HG02970 (cell line): ENCODE results near the gene TTBK2.

Source experiments
- ATAC-seq: cut with Tn5 transposase; IDR thresholded peaks from one replicate; pipeline ENCODE4 v1.9.1; 2021; ENCODE audit warnings: mild to moderate bottlenecking, moderate library complexity, moderate number of reproducible peaks; ENCODE audit not compliant: unreplicated experiment, low FRiP score

The TTBK2 gene

DNA sequence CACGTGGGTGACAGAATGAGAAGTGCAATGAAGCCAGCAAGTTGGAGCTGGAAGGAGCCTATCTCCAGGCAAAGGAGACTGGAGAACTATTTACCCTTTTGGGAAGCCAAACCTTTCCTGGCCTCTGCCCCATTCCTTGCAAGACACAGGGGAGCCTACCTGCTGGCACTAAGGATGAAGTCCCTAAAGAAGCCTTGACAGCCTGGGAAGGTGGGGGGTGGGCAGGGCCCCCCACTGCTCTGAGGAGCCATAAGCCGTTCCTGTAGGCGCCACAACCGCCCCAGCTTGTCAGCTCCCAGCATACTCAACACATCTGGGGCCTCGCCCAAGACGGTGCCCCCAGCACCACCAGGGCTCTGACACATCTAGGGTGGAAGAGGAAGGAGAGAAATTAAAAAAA, 189.1 kb downstream of the TTBK2 start:
- ATAC-seq: no peak

DNA sequence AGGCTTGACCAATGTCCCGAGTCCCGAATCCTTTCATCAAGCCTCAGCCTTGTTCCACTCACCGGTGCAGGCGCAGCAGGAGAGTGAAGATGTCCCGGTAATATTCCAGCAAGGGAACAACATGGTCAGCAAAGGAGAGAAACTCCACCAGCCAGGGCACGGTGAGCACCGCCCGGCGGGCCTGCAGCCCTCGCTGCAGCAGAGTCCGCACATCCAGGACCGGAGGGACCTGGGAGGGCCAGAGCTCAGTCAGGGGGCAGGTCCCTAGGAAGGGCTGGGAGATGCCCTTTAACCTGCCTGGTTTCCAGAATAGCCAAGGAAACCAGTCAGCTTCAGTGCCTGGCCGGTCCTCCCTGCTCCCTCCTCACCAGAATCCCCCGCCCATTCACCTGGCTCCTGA, 190.0 kb downstream of the TTBK2 start:
- no peak for ATAC-seq

DNA sequence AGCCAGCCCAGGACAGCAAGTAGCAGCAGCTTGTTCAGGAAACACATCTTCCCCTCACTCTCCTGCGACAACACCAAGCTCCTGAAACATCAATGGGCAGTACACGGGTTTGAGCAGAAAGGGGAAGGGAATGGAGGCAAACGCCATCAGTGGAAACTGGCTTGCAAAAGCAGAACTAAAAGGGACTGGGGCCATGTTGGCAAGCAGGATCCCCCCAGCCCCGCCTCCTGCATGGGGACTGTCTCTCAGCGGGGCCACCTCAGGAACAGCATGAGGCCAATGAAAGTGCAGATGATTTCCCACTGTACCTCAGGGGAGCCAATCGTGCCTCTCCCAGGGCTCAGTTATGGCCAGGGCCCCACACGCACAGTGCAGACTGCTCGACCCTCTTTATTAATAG, 190.4 kb downstream of the TTBK2 start:
- no peak for ATAC-seq

DNA sequence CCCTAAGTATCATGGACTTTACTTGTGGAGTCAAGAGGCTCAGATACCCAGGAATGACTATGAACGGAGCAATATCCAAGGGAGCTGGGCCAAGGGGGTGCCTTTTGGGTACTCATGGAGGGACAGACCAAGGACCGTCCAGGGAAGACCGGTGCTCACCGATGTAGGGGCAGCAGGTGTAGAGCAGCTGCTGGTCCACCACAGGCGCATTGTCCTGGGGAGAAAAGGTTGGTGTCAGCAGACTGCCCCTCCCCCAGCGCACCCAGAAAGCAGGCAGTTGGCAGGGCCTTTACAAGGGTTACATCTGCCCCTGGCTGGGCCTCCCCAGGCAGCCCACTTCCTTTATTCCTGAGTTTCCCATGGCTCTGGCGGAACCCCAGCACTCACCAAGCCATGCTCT, 191.2 kb downstream of the TTBK2 start:
- ATAC-seq: no peak

DNA sequence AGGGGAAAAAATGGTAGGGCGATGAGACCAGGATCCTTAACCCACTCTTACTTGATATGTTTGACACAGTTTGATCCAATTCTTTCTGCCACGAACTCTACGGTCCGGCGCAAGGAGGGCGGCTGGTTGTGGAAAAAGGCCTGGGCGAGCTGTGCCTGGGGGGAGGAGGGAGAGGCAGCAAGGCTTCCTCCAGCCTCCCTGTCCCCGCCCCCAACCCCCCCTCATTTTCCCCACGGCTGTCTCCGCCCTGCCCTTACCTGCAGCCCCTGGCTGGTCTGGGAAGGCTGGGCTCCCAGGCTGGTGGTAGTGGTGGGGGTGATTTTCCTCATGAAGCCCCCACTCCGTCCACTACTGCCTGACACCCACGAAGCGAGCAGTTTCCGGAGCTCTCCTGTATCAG, 191.6 kb downstream of the TTBK2 start:
- ATAC-seq: no peak

DNA sequence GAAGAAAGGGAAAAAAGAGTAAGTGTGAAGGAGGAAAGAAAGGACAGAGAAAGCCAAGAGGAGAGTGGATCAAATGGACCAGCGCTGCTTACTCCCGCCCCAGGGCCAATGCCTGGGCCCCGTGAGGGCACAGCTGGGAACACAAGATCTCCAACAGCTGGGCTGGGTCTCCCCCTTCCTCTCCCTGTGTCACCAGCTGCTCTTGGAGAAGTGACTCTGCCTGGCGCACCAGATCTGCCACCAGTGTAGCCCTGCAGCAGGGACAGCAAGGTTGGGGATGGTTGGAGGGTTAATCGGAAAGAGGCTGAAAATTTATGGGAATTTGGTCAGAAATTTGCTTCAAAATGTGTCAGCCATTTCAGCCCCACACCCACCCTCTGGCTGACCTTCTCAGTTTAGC, 192.0 kb downstream of the TTBK2 start:
- ATAC-seq: no peak

DNA sequence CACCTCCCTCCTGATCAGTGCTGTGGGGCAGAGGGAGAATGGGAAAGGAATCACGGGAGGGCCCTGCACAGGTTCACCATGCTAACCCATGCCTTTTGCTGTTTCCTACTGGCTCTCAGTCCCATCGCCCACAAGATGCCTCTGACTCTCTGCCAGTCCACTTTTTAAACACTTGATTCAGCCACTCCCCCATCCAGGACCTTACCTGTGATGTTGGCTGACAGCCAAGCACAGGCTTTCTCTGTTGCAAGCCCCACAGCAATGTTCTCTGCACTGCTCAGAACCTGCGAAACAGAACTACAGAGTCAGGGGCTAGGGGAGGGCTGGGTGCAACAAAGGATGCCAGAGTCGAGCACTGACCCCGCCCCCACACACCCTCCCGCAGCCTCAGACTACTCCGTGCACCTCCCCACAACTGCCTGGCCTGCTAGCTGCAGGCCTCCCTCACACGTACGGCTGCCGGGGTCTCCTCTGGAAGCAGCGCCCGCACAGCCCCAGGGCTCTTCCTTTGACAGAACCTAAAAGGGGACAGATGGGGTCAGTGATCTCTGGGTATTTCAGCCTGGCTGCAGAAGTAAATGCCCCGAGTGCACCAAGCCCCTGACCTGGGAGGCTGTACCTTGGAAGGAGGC, 192.7 kb downstream of the TTBK2 start:
- no peak for ATAC-seq

DNA sequence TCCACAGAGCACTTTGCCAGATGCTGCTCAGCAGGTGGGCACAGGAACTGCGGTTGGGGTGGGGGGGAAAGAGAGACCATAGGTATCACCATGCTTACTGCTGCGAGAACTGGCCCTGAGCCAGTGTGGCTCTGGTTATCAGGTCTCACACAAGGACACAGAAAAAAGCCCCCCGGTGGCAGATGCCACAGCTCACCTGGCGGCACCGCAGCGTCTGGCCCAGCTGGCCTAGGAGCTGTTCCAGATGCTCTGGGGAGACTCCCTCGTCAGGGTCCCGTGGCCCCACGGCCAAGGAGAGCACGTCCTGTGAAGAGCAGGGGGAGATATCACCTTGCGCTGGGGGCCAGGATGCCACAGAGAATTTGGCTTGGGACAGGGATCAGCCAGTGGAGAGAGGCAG, 194.5 kb downstream of the TTBK2 start:
- no peak for ATAC-seq

DNA sequence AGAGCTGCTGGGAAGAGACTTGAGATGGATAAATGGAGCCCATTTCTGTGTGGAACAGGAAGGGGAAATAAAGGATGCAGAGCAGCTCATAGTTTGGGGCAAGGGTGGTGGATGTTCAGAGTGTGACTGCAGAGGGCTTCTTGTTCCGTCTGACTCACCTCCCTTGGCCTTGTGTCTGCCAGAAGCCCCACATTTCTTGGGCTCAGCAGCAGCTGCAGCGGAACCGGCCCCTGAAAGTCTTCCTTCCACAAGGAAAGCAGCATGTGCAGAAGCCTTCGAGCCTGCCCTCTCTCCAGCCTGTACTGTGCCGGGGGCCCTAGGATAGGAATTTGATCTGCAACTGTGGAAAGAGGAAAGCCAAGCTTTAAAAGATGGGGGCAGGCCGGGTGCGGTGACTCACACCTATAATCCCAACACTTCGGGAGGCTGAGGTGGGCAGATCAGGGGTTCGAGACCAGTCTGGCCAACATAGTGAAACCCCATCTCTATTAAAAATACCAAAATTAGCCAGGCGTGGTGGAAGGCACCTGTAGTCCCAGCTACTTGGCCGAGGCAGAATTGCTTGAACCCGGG, 195.2 kb downstream of the TTBK2 start:
- no peak for ATAC-seq

DNA sequence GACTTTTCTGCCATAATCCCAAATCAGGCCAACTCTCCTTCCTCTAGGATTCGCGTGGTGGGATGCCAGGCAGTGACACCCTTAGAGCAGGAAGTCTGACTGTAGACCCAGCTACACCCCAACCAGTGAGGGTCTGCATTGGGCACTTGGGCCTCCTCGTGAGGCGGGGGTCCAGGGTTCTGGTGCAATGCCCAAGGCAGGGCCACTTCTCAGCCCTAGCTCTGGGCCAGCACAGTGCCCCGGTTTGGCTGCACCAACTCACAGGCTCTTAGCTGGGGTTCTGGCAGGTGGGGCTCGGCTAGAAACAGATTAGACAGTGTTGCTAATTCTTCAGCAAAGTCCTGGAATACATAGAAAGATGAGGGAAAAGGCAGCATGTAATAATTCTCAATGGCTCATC, 196.3 kb downstream of the TTBK2 start:
- ATAC-seq: no peak

DNA sequence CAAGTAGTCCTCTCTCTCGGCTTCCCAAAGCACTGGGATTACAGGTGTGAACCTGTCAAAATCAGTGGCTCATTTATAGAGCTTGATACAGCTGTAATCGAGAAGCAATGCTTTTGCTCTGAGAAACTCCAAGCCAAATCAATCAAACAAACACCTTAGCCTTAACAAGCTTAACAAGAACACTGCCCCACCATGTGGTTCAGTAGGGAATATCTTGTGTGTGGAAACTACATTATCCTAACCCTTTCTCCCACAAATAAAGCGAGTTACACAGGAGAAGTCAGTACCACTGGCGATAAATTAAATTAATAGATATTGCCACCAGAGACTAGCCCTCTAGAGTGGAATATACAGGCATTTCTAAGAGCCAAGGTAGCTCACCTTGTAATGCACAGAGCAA, 197.5 kb downstream of the TTBK2 start:
- ATAC-seq: no peak

DNA sequence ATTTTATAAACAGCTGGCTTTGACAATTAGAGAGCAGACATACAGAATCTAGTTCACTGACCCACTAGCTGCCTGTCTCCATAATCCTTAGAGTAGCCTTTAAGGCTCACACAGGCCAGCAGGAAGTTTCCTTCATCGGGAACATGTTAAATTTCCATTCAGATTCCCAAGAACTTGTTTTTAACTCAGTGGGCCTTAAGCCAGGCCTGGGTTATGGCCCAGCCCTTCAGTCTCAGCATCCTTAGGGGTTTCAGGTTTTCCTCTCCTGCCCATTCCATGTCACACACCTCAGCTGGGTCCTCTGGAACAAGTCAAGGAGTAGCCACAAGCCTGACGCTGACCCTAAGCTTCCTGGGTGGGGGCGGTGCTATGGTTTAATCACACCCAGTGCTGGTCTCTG, 198.7 kb downstream of the TTBK2 start:
- ATAC-seq: no peak

DNA sequence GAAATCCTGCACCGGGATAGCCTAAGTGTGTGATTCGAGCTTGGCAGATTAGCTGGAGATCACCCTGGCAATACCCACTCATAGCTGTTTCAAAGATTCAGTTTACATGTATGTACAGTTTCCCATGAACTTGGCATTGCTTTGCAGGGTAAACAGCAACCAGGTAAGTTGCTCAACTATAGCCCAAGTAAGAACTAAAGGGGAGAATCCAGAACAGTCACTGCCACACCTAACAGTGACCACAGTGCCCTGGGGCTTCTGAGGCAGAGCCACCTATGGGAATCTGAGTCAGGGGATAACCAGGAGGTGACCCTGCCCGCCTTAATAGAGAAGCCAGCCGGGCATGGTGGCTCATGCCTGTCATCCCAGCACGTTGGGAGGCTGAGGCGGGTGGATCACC, 199.6 kb downstream of the TTBK2 start:
- no peak for ATAC-seq

DNA sequence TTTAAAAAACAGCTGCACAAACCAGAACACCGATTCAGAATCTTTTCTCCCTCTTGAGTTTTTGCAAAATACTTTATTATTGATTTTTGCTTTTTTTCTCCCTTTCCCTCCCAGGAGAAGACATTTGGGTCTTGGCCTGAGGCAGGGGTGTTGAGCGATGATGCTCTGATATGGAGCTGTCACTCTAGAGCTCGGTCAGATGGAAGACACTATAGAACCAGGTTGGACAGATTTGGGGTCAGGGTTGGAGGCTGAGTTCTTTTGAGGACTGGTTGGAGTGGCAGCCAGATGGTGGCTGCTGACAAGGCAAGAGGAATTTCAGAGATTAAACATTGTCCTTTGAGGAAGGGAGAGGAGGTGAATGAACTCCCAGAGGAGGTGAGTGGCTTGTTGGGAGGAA, 200.5 kb downstream of the TTBK2 start:
- ATAC-seq: no peak

DNA sequence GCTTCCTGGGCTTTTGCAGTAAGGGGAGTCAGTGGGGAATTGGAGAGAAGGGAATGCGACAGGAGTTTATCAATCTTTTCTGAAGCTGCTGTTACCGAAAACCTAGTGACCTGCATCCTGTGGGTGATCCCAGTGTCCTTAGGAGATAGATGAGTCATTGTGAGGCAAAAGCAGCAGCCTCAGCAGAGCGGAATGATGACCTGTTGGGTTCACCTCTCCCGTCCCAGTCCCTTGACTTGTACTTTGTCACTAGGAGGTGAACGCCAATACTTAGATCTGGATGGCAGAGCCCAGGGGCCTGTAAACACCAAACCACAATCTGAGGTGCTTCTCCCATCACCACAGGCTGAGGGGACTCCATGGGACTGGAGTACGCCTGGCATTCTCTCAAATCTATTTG, 201.5 kb downstream of the TTBK2 start:
- no peak for ATAC-seq

DNA sequence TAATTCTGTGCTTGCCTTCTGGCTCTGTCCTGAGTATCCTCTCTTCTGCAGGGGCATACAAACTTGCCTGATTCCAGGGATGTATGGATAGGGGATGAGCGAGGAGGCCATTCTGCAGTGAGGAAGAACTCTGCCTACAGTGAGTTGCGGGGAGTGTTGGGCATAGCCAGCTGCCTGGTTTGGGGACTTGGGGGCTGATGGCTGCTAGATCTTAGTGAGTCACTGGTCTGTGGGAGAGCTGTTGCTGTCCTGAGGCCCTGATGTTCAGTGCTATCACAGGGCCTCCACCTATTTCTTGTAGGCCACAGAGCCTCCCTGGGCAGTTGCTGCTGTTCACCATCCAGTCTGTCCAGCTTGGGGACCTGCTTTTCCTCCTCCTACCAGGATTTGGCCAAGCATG, 204.0 kb downstream of the TTBK2 start:
- ATAC-seq: no peak

DNA sequence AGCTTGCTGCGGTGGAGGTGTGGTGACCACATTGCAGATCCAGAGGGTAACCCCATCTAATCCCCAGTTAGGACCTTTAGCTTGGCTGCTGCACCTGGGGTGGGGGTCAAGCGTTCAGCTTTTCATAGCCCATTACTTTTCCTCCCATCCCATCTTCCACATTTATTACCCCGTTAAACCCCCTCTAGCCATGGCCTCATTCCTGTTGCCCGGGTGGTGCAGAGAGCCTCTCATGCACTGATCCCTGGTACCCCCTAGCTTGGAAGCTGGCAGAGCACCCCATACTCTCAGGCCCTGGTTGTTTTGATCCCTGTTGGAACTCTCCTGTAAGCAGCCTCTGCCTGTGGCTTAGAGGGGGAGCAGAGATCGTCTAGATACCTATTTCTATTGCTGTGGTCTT, 204.5 kb downstream of the TTBK2 start:
- no peak for ATAC-seq

DNA sequence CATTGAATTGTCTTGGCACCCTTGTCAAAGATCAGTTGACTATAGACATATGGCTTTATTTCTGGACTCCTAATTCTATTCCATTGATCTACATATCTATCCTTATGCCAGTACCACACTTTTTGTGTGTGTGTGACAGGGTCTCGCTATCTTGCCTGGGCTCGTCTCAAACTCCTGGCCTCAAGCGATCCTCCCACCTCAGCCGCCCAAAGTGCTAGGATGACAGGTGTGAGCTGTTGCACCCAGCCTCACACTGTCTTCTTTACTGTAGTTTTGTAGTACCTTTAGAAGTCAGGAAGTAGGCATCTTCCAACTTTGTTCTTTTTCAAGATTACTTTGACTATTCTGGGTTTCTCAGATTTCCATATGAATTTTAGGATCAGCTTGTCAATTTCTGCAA, 208.0 kb downstream of the TTBK2 start:
- no peak for ATAC-seq

DNA sequence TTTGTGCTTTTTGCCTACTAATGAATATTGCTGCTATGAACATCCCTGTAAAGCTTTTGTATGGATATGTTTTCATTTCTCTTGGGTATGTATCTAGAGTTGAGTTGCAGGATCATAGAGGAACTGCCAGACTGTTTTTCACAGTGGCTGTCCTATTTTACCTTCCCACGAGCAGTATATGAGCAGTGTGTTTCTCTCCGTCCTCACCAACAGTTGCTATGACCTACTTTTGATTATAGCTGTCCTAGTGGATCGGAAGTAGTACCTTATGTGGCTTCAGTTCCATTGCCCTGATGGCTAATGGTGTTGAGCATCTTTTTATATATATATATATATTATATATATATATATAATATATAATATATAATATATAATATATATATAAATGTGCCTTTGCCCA, 208.8 kb downstream of the TTBK2 start:
- ATAC-seq: no peak

DNA sequence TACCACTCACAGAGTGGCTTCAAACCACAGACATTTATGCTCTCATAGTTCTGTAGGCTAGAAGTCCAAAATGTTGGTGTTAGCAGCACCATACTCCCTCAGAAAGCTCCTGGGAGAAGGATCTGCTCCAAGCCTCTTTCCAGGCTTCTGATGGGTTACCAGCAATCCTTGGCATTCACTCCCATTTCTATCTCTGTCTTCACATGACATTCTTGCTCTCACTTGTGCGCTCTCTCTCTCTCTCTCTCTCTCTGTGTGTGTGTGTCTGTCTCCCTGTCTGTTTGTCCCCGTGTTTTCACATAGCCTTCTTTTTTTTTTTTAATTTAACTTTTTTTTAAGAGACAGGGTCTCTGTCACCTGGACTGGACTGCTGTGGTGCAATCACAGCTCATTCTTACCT, 209.9 kb downstream of the TTBK2 start:
- no peak for ATAC-seq

DNA sequence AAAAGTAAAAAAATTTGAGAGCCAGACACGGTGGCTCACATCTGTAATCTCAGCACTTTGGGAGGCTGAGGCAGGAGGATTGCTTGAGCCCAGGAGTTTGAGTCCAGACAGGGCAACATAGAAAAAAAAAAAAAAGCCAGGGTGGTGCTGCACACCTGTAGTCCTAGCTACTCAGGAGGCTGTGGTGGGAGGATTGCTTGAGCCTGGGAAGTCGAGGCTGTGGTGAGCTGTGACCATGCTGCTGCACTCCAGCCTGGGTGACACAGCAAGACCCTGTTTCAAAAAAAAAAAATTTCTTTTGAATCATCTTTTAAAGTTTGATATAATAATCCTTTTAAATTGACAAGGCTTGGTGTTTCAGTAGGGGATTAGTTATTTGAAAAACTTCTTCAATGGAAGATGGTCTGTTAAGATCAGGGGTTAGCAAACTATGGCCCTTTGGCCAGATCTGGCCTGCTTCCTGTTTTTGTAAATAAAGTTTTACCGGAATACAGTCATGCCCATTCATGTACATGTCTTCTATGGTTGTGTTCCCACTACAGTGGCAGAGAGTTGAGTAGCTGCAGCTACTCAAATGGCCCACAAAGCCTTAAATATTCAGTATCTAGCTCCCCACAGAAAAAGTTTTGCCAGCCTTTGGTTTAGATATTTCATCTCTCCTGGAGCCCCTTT, 212.6 kb downstream of the TTBK2 start:
- ATAC-seq: no peak

DNA sequence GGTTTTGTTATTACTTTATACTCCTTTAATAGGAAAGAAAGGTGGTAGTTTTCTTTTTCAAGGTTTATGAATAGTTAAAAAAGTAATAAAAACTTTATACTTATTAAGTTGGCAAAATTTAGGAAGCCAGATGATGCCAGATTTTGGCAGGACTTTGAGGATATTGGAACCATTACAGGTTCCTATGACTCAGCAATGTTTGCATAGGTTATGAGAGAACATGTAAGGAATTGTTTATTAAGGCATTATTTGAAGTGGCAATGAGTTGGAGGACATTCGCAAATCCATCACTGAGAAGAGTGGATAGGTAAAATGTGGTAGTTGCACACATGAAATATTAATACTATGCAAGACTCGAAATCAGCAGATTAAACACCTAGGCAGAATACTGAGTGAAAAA, 213.5 kb downstream of the TTBK2 start:
- no peak for ATAC-seq
